HG02981 (cell line): ENCODE results near the gene SH3BP5L.

ENCODE experiments used
- ATAC-seq: cut with Tn5 transposase; IDR thresholded peaks from one replicate; pipeline ENCODE4 v1.9.1; 2021; ENCODE audit warnings: mild to moderate bottlenecking, moderate library complexity; ENCODE audit not compliant: unreplicated experiment

Gene SH3BP5L

GRCh38 chr1:248852481-248853405, 27.0 kb upstream of the SH3BP5L start:
- no peak for ATAC-seq

- ATAC-seq: no peak
Measured at GRCh38 chr1:248851390-248851789, 25.7 kb upstream of the SH3BP5L start.

DNA sequence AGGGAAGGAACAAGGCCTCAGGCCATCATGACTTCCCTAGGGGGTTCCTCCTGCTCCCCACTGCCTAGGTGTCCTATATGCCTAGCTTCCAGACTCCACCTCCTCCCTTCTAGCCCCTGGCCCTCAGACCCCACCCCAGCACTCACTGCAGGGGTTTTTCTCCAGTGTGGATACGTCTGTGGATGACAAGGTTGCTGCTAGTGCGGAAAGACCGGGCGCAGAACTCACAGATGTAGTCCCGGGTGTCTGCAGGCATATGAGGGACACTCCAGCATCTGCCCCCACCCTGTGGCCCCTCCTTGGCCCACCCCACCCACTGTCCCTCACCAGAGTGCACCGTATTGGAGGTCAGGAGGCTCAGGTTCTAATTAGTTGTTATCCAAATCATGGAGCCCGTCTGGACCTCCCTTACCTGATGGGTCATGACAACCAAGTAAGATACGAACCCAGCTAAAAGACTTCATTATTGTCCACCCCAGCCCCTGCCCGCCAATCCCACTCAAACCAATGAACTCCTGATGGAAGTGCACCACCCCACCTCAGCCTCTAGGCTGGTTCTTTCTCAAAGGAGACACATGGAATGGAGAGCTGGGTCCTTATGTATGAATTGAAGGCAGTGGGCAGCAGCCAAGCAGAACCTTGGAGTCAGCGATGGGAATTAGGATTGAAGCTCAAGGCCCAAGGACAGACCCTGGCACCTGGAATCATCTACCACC, 25.0 kb upstream of the SH3BP5L start:
- no peak for ATAC-seq

DNA sequence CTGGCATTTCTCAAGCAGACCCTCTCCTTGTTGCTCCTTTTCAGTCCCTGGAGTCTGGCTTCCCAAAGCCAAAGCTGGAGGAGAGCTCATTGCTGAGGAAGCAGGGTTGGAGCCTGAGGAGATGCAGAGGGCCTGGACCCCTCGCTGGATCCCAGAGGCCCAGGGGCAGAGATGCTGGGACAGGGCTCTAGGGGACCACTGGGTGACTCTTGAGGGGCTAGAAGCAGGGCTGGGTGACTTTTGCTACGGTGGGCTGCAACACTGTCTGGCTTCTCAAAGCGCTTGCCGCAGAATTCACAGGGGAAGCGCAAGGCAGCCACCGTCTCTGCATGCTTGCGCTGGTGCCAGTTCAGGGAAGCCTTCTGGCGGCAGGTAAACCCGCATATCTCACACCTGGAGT, 24.4 kb upstream of the SH3BP5L start:
- no peak for ATAC-seq

GRCh38 chr1:248849637-248850036, 23.9 kb upstream of the SH3BP5L start:
- no peak for ATAC-seq

DNA sequence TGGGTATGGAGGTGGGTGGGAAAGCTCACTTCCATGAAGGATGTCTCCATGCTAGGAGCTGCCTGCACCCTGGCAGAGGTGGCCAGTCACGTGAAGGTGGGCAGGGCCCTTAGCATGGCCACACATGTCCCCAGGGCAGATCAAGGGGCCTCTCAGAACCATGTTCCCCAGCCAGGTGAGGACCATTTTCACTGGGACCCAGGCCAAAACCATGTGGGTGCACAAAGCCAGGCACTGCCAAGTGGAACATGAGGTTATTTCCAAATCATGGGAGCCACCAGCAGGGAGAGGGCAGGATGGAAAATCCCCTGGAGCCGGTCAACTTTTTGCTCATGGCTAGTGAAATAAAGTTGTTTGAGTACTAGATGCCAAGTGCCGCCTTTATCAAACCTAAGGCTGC, 23.4 kb upstream of the SH3BP5L start:
- ATAC-seq: no peak

- ATAC-seq: no peak
Measured at GRCh38 chr1:248848602-248849001, 22.9 kb upstream of the SH3BP5L start.

DNA sequence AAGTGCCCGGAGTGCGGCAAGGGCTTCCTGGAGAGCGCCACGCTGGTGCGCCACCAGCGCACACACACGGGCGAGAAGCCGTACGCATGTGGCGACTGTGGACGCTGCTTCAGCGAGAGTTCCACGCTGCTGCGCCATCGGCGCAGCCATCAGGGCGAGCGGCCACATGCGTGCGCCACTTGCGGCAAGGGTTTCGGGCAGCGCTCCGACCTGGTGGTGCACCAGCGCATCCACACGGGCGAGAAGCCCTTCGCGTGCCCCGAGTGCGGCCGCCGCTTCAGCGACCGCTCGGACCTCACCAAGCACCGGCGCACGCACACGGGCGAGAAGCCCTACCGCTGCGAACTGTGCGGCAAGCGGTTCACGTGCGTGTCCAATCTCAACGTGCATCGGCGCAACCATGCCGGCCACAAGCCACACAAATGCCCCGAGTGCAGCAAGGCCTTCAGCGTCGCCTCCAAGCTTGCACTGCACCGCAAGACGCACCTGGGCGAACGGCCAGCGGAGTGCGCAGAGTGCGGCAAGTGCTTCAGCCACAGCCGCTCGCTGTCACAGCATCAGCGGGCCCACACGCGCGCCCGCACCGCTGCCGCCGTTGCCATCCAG, 22.3 kb upstream of the SH3BP5L start:
- no peak for ATAC-seq

GRCh38 chr1:248847181-248847955, 21.7 kb upstream of the SH3BP5L start:
- no peak for ATAC-seq

DNA sequence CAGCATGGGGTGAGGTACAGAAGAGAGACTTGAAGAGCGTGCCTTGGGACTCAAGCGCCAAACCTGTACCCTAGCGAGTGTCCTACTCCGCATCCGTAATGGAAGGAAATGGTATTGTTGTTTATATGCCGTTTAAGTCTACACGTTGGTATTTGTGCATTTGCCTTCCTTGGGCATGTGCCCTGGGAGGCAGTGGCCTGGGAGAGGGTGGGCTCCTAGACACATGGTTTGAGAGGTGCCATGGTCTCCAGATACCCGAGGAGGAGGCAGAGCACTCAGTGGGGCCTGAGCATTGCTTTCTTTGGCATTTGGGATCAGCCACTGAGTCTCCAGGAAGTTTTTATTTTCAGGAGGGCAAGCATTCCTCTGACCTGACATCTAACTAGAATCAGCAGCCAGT, 18.8 kb upstream of the SH3BP5L start:
- ATAC-seq: no peak

GRCh38 chr1:248843687-248844086, 18.0 kb upstream of the SH3BP5L start:
- no peak for ATAC-seq

DNA sequence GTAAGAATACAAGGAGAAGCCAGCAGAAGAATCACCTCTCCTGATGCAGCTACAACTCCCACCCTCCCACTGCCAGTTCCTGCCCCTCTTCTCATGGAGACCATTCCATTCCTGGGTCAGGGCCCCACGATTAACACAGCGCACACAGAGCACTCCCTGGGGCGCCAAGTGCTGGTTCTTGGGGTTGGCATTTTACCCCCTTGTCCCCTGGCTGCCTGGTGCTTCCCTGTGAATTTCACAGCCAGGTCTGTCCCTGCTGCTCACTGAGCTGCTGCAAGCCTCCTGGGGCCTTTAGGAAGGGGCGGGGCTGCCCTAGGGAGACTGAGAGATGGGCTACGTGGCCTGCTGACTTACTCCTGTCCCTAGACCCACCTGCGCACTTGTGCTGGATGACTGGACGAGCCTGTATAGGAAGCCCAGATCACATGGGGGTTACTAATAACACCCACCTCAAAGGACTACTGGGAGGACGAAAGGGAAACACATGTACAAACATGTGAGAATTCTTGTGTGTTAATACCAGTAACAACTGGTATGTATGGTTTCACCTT, 17.1 kb upstream of the SH3BP5L start:
- peak; percentile 18 for ATAC-seq

DNA sequence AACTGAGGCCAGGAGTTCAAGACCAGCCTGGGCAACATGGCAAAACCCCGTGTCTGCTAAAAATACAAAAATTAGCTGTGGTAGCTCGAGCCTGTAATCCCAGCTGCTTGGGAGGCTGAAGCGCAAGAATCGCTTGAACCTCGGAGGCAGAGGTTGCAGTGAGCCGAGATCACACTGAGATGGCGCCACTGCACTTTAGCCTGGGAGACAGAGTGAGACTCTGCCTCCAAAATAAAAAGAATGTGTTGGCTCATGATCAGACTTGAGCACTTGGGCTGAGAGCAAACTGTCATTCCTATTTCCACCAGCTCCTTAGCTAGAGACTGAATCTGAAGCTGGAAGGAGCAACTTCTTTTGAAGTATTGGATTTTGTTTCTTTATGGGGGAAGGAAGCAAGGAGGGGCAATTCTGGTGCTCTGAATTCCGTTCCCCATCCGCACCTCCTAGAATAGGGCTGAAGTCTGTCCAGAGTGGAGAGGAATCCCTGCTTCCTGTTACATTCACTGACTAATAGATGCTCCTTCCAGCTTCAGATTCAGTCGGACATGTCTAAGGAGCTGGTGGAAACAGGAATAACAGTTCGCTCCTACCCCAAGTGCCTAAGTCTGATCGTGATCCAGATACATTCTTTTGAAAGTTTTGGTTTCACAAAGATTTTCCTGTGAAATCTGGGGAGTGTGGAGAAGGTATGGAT, 16.1 kb upstream of the SH3BP5L start:
- no peak for ATAC-seq

DNA sequence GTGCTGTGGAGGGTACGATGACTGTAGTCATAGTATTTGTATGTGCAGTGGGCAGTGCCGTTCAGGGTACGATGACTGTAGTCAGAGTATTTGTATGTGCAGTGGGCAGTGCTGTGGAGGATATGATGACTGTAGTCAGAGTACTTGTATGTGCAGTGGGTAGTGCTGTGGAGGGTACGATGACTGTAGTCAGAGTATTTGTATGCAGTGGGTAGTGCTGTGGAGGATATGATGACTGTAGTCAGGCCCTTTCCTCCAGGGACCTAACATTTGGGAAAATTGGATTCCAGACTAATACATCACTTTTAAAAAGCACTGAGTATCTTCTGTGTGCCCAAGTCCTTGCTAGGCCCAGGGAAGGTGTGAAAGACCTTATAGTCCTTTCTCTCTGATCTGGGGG, 15.2 kb upstream of the SH3BP5L start:
- no peak for ATAC-seq

DNA sequence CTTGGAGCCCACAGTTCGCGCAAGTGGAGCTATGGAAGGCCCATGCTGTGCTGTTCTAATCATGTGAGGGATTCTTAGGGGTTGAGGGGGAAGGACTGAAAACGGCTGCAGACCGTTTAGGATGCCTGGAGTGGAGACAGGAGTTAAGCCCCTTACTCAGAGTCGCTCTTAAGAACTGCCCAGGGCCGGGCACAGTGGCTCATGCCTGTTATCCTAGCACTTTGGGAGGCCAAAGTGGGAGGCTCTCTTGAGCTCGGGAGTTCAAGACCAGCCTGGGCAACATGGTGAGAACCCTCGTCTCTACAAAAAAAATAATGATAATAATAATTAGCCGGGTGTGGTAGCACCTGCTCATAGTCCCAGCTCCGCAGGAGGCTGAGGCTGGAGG, 13.4 kb upstream of the SH3BP5L start:
- ATAC-seq: no peak

DNA sequence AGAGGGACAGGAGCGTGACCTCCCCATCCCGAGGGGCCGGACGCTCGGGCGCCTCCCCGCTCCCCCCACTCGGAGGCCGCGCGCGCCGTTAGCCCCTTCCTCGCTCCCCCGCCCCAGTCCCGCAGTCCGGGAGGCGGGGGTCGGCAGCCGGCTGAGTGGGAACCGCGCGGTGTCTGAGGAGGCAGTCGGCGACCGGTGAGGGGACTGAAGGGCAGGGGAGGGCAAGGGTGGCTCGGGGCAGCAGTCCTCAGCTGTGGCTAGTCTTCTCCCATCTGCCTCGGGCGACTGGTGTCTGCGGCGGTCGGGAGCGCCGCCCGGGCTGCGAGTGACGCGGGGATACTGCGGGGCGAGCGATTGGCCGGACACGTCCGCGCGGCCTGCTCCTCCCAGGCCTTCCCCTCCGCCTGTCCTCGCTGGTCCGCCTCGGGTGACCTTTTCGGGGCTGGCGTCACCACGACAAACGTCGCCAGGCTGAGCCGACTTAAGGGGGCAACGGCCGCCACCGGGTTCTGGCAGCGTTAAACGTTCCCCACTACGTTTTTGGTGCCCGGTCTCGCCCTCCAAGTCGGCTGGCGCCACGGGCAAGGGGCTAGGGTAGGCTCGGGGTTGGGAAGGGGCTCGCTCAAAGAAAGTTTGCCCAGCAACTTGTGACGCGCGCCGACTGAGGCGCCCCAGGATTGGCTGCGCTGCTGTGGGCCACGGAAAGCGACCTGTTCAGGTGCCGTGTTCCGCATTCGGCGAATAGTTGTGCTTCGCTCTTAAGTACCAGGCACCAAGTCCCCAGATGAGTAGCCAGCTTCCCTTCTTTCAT, 12.8 kb upstream of the SH3BP5L start:
- ATAC-seq: peak; percentile 56

GRCh38 chr1:248837781-248838356, 12.2 kb upstream of the SH3BP5L start, which contains the start of gene ZNF672:
Gene ZNF672, plus strand, starts transcription at chr1:248838224. Its CDS starts 9,051 bp downstream, at chr1:248847275.
- peak; percentile 83 for ATAC-seq

GRCh38 chr1:248837045-248837780, 11.5 kb upstream of the SH3BP5L start:
- no peak for ATAC-seq
